Measurements from ENCODE around the gene SATB2. TPM values are rescaled to one million over a fixed set of nuclear protein-coding genes. Genes with fewer than 3 reads are reported as not detected.
A peak's percentile ranks its signal among the peaks of the same experiment; 100 is the strongest.

SATB2 gene
- total RNA-seq, 1 donor from 2014 or later = 10.1 TPM

GRCh38 chr2:199428291-199428690 is 29.4 kb downstream of the SATB2 start:
- TF ChIP-seq CTCF (conservative IDR thresholded peaks at IDR 0.05) = no peak
- no peaks in the 10 kb centered on the region for H3K27me3 Mint-ChIP-seq (ENCODE audit: low read depth)
- no peaks in the 10 kb centered on the region for H3K36me3 Mint-ChIP-seq (ENCODE audit: low read depth)
- no peaks in the 10 kb centered on the region for H3K9me3 Mint-ChIP-seq
- H3K4me3 Mint-ChIP-seq = no peak overlapping the region
- H3K27ac Mint-ChIP-seq (ENCODE audit: unreplicated experiment) = no peak overlapping the region
- H3K4me1 Mint-ChIP-seq = peaks cover 23% of the 10 kb centered on the region
- DNase-seq (ENCODE audit: low read depth, low spot score) = no peak

- no peaks in the 10 kb centered on the region for H3K36me3 Mint-ChIP-seq (ENCODE audit: low read depth)
- H3K9me3 Mint-ChIP-seq = no peaks in the 10 kb centered on the region
- DNase-seq (ENCODE audit: low read depth, low spot score) = no peak
- TF ChIP-seq CTCF (conservative IDR thresholded peaks at IDR 0.05) = no peak
- H3K27ac Mint-ChIP-seq (ENCODE audit: unreplicated experiment) = peak overlapping the region; percentile 32
- peaks cover 4% of the 10 kb centered on the region for H3K4me1 Mint-ChIP-seq
- no peak overlapping the region for H3K4me3 Mint-ChIP-seq
- H3K27me3 Mint-ChIP-seq (ENCODE audit: low read depth) = no peaks in the 10 kb centered on the region
Observed at GRCh38 chr2:199424160-199424559, 33.6 kb downstream of the SATB2 start.

- H3K36me3 Mint-ChIP-seq (ENCODE audit: low read depth) = no peaks in the 10 kb centered on the region
- no peaks in the 10 kb centered on the region for H3K27me3 Mint-ChIP-seq (ENCODE audit: low read depth)
- H3K4me3 Mint-ChIP-seq = no peak overlapping the region
- peaks cover 4% of the 10 kb centered on the region for H3K4me1 Mint-ChIP-seq
- no peak for DNase-seq (ENCODE audit: low read depth, low spot score)
- TF ChIP-seq CTCF (conservative IDR thresholded peaks at IDR 0.05) = no peak
- H3K9me3 Mint-ChIP-seq = no peaks in the 10 kb centered on the region
- no peak overlapping the region for H3K27ac Mint-ChIP-seq (ENCODE audit: unreplicated experiment)
Observed at GRCh38 chr2:199419428-199419827, 38.3 kb downstream of the SATB2 start.

GRCh38 chr2:199414465-199414864 is 43.3 kb downstream of the SATB2 start:
- no peak for TF ChIP-seq CTCF (conservative IDR thresholded peaks at IDR 0.05)
- H3K4me1 Mint-ChIP-seq = peaks cover 26% of the 10 kb centered on the region
- no peak for DNase-seq (ENCODE audit: low read depth, low spot score)
- H3K4me3 Mint-ChIP-seq = no peak overlapping the region
- no peaks in the 10 kb centered on the region for H3K9me3 Mint-ChIP-seq
- H3K36me3 Mint-ChIP-seq (ENCODE audit: low read depth) = no peaks in the 10 kb centered on the region
- no peaks in the 10 kb centered on the region for H3K27me3 Mint-ChIP-seq (ENCODE audit: low read depth)
- no peak overlapping the region for H3K27ac Mint-ChIP-seq (ENCODE audit: unreplicated experiment)

- H3K36me3 Mint-ChIP-seq (ENCODE audit: low read depth) = no peaks in the 10 kb centered on the region
- no peaks in the 10 kb centered on the region for H3K9me3 Mint-ChIP-seq
- no peak for TF ChIP-seq CTCF (conservative IDR thresholded peaks at IDR 0.05)
- DNase-seq (ENCODE audit: low read depth, low spot score) = no peak
- peaks cover 26% of the 10 kb centered on the region for H3K4me1 Mint-ChIP-seq
- no peaks in the 10 kb centered on the region for H3K27me3 Mint-ChIP-seq (ENCODE audit: low read depth)
- no peak overlapping the region for H3K4me3 Mint-ChIP-seq
- no peak overlapping the region for H3K27ac Mint-ChIP-seq (ENCODE audit: unreplicated experiment)
Observed at GRCh38 chr2:199414001-199414400, 43.7 kb downstream of the SATB2 start.
